ENCODE data around the gene VASN. TPM values are rescaled to one million over a fixed set of nuclear protein-coding genes. Genes with fewer than 3 reads are reported as not detected.
"Not testable (repeated sequence)": the region's sequence is repeated elsewhere in the genome, so short reads cannot be mapped to it uniquely, and the experiment has no call there.

VASN gene
- 22.1 and 25.1 TPM in 2 replicates for total RNA-seq (2014; rRNA removed; shearing (Covaris generic))

GRCh38 chr16:4371357-4372000 is at the start of gene VASN:
VASN (plus strand) TSS chr16:4371848; CDS start chr16:4380878, 9,030 bp downstream.
- DNase-seq (ENCODE audit: low read depth): peak; percentile 77

GRCh38 chr16:4322121-4323052 is 49.3 kb upstream of the VASN start:
- no peak for DNase-seq (ENCODE audit: low read depth)

GRCh38 chr16:4323071-4323844 is 48.4 kb upstream of the VASN start:
- no peak for DNase-seq (ENCODE audit: low read depth)

- DNase-seq (ENCODE audit: low read depth): peak; percentile 54
Measured at GRCh38 chr16:4323845-4324488, 47.7 kb upstream of the VASN start.

- DNase-seq (ENCODE audit: low read depth): no peak
Measured at GRCh38 chr16:4324492-4325252, 47.0 kb upstream of the VASN start.

GRCh38 chr16:4325253-4325758 is 46.3 kb upstream of the VASN start:
- DNase-seq (ENCODE audit: low read depth): no peak

GRCh38 chr16:4327386-4328045 is 44.1 kb upstream of the VASN start:
- DNase-seq (ENCODE audit: low read depth): no peak

- peak; percentile 76 for DNase-seq (ENCODE audit: low read depth)
Measured at GRCh38 chr16:4328046-4328781, 43.4 kb upstream of the VASN start.

- DNase-seq (ENCODE audit: low read depth): no peak
Measured at GRCh38 chr16:4328782-4329775, 42.6 kb upstream of the VASN start.

GRCh38 chr16:4330277-4330874 is 41.3 kb upstream of the VASN start:
- peak; percentile 72 for DNase-seq (ENCODE audit: low read depth)

GRCh38 chr16:4332083-4332482 is 39.6 kb upstream of the VASN start:
- DNase-seq (ENCODE audit: low read depth): no peak

GRCh38 chr16:4332623-4333307 is 38.9 kb upstream of the VASN start:
- no peak for DNase-seq (ENCODE audit: low read depth)

GRCh38 chr16:4333308-4333638 is 38.4 kb upstream of the VASN start:
- no peak for DNase-seq (ENCODE audit: low read depth)

- not testable (repeated sequence) for DNase-seq (ENCODE audit: low read depth)
Measured at GRCh38 chr16:4333714-4334113, 37.9 kb upstream of the VASN start.

- no peak for DNase-seq (ENCODE audit: low read depth)
Measured at GRCh38 chr16:4334724-4335495, 36.7 kb upstream of the VASN start.
